ENCODE data around the gene FLAD1. TPM values are rescaled to one million over a fixed set of nuclear protein-coding genes. Genes with fewer than 3 reads are reported as not detected.

The FLAD1 gene
- total RNA-seq, 1 donor from 2014 or later: 35.9 TPM

DNA sequence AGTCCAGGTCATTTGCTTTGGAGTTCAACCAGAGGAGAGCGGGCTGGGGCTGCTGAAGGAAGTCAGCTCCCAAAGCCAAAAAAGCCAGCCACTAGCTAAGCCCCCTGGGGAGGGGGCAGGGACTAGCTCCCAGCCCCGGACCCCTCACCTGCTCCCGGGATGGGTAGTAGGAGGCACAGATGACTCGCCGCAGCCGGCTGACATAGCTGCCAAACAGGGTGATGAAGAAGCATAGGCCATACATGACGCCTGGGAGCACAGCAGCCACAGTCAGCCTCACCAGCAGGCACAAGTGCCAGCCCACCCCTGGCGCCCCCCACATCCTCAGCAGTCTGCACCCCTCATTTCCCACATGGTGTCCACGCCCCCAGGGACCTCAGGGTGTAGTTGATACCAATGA, 43.0 kb downstream of the FLAD1 start:
- peaks cover 7% of the 10 kb centered on the region for H3K27me3 Mint-ChIP-seq (ENCODE audit: unreplicated experiment)

DNA sequence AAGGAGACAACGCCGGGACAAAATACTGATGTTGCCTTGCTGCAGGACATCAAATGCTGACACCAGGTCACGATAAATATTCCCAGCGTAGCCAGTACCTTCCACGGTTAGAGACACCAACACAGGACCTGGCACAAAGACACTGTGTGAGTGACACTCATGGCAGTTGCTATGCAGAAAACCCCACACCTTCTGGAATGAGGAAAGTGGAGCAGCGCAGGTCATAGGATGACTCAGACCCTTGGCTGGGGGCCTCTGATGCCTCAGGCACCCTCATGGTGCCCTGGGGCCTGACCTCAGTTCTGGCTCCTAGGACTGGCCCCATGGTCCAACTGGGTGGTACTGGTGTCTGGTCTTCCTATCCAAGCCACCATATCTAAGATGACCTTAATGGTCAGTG, 43.4 kb downstream of the FLAD1 start:
- Mint-ChIP-seq H3K36me3 (ENCODE audit: low read depth, unreplicated experiment) (peaks cover 4% of the 10 kb centered on the region), H3K27me3 (ENCODE audit: unreplicated experiment) (peaks cover 7% of the 10 kb centered on the region), H3K4me1 (ENCODE audit: unreplicated experiment) (peaks cover 23% of the 10 kb centered on the region), H3K4me3 (ENCODE audit: unreplicated experiment) (no peak overlapping the region), H3K9me3 (ENCODE audit: unreplicated experiment) (no peaks in the 10 kb centered on the region), H3K27ac (ENCODE audit: unreplicated experiment) (no peak overlapping the region)
- no peak for DNase-seq (ENCODE audit: low spot score)
- TF ChIP-seq, protein P1, sequence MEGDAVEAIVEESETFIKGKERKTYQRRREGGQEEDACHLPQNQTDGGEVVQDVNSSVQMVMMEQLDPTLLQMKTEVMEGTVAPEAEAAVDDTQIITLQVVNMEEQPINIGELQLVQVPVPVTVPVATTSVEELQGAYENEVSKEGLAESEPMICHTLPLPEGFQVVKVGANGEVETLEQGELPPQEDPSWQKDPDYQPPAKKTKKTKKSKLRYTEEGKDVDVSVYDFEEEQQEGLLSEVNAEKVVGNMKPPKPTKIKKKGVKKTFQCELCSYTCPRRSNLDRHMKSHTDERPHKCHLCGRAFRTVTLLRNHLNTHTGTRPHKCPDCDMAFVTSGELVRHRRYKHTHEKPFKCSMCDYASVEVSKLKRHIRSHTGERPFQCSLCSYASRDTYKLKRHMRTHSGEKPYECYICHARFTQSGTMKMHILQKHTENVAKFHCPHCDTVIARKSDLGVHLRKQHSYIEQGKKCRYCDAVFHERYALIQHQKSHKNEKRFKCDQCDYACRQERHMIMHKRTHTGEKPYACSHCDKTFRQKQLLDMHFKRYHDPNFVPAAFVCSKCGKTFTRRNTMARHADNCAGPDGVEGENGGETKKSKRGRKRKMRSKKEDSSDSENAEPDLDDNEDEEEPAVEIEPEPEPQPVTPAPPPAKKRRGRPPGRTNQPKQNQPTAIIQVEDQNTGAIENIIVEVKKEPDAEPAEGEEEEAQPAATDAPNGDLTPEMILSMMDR (IDR thresholded peaks at IDR 0.05; ENCODE audit: unreplicated experiment): no peak

More for the DNA sequence above, 43.0 kb downstream of the FLAD1 start:
- no peaks in the 10 kb centered on the region for H3K9me3 Mint-ChIP-seq (ENCODE audit: unreplicated experiment)
- H3K27ac Mint-ChIP-seq (ENCODE audit: unreplicated experiment): no peak overlapping the region
- DNase-seq (ENCODE audit: low spot score): no peak
- H3K4me3 Mint-ChIP-seq (ENCODE audit: unreplicated experiment): no peak overlapping the region
- TF ChIP-seq, protein P1 (IDR thresholded peaks at IDR 0.05; ENCODE audit: unreplicated experiment): no peak
- peaks cover 23% of the 10 kb centered on the region for H3K4me1 Mint-ChIP-seq (ENCODE audit: unreplicated experiment)
- peaks cover 4% of the 10 kb centered on the region for H3K36me3 Mint-ChIP-seq (ENCODE audit: low read depth, unreplicated experiment)

DNA sequence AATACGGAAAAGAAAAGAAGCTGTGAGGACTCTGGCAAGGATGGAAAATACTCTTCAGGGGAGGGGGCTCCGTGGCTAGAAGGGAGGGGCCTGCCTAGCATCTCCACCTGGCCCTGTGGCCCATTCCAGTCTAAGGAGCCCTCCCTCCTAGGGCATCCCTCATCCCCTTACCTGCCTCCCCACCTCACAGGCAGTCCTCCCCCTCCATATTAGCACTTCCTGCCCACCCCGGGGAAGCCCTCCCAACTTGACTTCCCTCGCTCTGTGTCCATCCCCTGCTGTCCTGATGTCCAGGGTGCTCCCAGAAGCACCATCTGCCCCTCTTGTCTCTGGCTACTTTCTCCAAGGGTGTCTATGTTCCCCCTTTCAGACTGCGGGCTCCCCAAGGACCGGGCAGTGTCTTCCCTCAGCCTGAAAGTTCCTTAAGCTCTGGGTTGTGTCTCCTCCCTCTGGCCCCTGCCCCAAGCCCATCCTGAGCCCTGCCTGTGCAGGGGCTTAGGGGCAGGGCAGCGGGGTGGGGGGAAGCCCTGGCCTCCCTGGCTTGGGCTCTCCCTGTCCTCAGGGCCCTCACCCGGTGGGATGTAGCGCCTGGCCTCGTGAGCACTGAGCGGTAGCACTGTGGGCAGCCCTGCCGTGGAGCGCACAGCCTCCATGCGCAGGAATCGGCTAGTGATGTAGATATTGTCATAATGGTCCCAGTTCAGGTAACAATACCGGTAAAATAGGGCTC, 46.5 kb downstream of the FLAD1 start:
- H3K36me3 Mint-ChIP-seq (ENCODE audit: low read depth, unreplicated experiment): peaks cover 5% of the 10 kb centered on the region
- DNase-seq (ENCODE audit: low spot score): no peak
- H3K4me1 Mint-ChIP-seq (ENCODE audit: unreplicated experiment): peaks cover 14% of the 10 kb centered on the region
- H3K9me3 Mint-ChIP-seq (ENCODE audit: unreplicated experiment): no peaks in the 10 kb centered on the region
- H3K27ac Mint-ChIP-seq (ENCODE audit: unreplicated experiment): no peak overlapping the region
- TF ChIP-seq, protein P1 (IDR thresholded peaks at IDR 0.05; ENCODE audit: unreplicated experiment): no peak
- H3K27me3 Mint-ChIP-seq (ENCODE audit: unreplicated experiment): peaks cover 13% of the 10 kb centered on the region
- no peak overlapping the region for H3K4me3 Mint-ChIP-seq (ENCODE audit: unreplicated experiment)

DNA sequence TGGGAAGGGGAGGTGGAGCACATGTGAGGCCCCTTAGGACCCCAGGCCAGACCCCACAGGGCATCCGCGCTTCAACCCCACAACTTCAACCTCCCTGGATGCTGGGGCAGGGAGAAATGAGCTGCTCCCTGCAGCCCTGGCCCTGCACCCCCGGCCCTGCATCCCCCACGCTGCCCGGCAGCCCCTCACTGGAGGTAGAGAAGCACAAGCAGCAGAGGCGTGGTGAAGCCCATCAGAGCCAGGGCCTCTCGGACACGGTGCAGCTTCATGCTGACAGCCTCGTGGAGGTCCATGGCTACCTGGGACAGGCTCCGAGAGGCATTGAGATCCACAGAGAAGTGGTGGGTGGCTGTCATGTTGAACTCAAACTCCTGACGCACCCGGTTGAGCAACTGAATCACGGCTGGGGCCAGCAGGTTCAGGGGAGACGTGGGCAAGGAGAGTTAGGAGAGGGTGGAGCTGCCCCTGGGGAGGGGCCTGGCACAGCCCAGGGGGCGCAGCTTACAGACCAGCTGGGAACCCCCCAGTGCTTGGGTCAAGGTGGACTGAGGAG, 47.2 kb downstream of the FLAD1 start:
- Mint-ChIP-seq H3K4me1 (ENCODE audit: unreplicated experiment) (peaks cover 17% of the 10 kb centered on the region), H3K9me3 (ENCODE audit: unreplicated experiment) (no peaks in the 10 kb centered on the region), H3K4me3 (ENCODE audit: unreplicated experiment) (no peak overlapping the region), H3K27me3 (ENCODE audit: unreplicated experiment) (peaks cover 15% of the 10 kb centered on the region), H3K36me3 (ENCODE audit: low read depth, unreplicated experiment) (peaks cover 8% of the 10 kb centered on the region), H3K27ac (ENCODE audit: unreplicated experiment) (no peak overlapping the region)
- TF ChIP-seq, protein P1 (IDR thresholded peaks at IDR 0.05; ENCODE audit: unreplicated experiment): no peak
- no peak for DNase-seq (ENCODE audit: low spot score)

DNA sequence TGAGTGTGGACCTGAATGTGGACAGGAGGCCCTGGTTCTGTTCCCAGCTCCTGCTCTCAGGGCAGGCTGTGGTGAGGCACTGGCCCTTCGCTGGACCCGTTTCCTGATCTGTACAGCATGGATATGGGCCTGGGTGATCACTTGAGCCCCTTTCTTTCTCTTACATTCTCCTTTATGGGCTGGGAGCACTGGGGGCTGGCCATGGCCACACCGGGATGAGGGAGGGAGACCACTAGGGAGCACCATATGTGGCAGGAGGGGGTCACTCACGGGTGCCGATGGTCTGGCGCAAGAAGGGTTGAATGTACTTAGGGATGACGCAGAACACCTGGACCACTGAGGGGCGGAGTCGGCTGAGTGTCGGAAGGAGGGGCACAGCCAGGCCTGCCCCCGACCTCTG, 47.8 kb downstream of the FLAD1 start:
- Mint-ChIP-seq H3K27ac (ENCODE audit: unreplicated experiment) (no peak overlapping the region), H3K27me3 (ENCODE audit: unreplicated experiment) (peaks cover 15% of the 10 kb centered on the region), H3K4me3 (ENCODE audit: unreplicated experiment) (no peak overlapping the region), H3K4me1 (ENCODE audit: unreplicated experiment) (peaks cover 21% of the 10 kb centered on the region), H3K9me3 (ENCODE audit: unreplicated experiment) (no peaks in the 10 kb centered on the region), H3K36me3 (ENCODE audit: low read depth, unreplicated experiment) (peaks cover 8% of the 10 kb centered on the region)
- TF ChIP-seq, protein P1 (IDR thresholded peaks at IDR 0.05; ENCODE audit: unreplicated experiment): no peak
- DNase-seq (ENCODE audit: low spot score): no peak

Data from endothelial cell (in vitro differentiated cells).